Activated T-cell treated with anti-CD3 and anti-CD28 coated beads, Interleukin-2, amount 50 U/mL, for 24 hours (primary cell): ENCODE measurements around the gene DUOXA1.
A peak's percentile ranks its signal among the peaks of the same experiment; 100 is the strongest.
"Not testable (repeated sequence)": the region's sequence is repeated elsewhere in the genome, so short reads cannot be mapped to it uniquely, and the experiment has no call there.

ENCODE experiments used
- DNase-seq: peaks from one replicate; pipeline ENCODE4 v3.0.0-alpha.2; 2020
- H3K27ac Mint-ChIP-seq: 2 replicates; pipeline ENCODE4 v1.8.0; 2020; ENCODE audit warnings: mild to moderate bottlenecking, mixed read lengths
- H3K27me3 Mint-ChIP-seq: 2 replicates; pipeline ENCODE4 v1.8.0; 2020; ENCODE audit warnings: mixed read lengths
- H3K36me3 Mint-ChIP-seq: 2 replicates; pipeline ENCODE4 v1.8.0; 2020; ENCODE audit warnings: low read depth, mixed read lengths
- H3K4me1 Mint-ChIP-seq: 2 replicates; pipeline ENCODE4 v1.8.0; 2020; ENCODE audit warnings: low read depth, mixed read lengths
- H3K4me3 Mint-ChIP-seq: 2 replicates; pipeline ENCODE4 v1.8.0; 2020; ENCODE audit warnings: mild to moderate bottlenecking, moderate library complexity, mixed read lengths
- H3K9me3 Mint-ChIP-seq: 2 replicates; pipeline ENCODE4 v1.8.0; 2020; ENCODE audit warnings: mixed read lengths

The DUOXA1 gene

GRCh38 chr15:45084163-45084562 lies 45.5 kb downstream of the DUOXA1 start:
- Mint-ChIP-seq H3K27me3 (peaks cover 15% of the 10 kb centered on the region), H3K4me3 (no peak overlapping the region), H3K9me3 (no peaks in the 10 kb centered on the region), H3K4me1 (no peaks in the 10 kb centered on the region), H3K27ac (no peak overlapping the region), H3K36me3 (no peaks in the 10 kb centered on the region)
- no peak for DNase-seq

GRCh38 chr15:45083223-45083622 lies 46.5 kb downstream of the DUOXA1 start:
- H3K27ac Mint-ChIP-seq: no peak overlapping the region

GRCh38 chr15:45082412-45082811 lies 47.3 kb downstream of the DUOXA1 start:
- not testable (repeated sequence) for H3K9me3 Mint-ChIP-seq, H3K27ac Mint-ChIP-seq, H3K27me3 Mint-ChIP-seq, H3K36me3 Mint-ChIP-seq, DNase-seq, H3K4me3 Mint-ChIP-seq, H3K4me1 Mint-ChIP-seq

More at GRCh38 chr15:45083223-45083622, 46.5 kb downstream of the DUOXA1 start:
- Mint-ChIP-seq H3K36me3 (no peaks in the 10 kb centered on the region), H3K4me1 (no peaks in the 10 kb centered on the region), H3K27me3 (peaks cover 12% of the 10 kb centered on the region), H3K9me3 (no peaks in the 10 kb centered on the region), H3K4me3 (no peak overlapping the region)
- no peak for DNase-seq

GRCh38 chr15:45080593-45080992 lies 49.1 kb downstream of the DUOXA1 start:
- H3K27me3 Mint-ChIP-seq, H3K4me3 Mint-ChIP-seq, H3K9me3 Mint-ChIP-seq, H3K36me3 Mint-ChIP-seq, DNase-seq, H3K4me1 Mint-ChIP-seq, H3K27ac Mint-ChIP-seq: not testable (repeated sequence)

- H3K4me1 Mint-ChIP-seq, H3K27ac Mint-ChIP-seq, H3K9me3 Mint-ChIP-seq, H3K36me3 Mint-ChIP-seq, H3K4me3 Mint-ChIP-seq, H3K27me3 Mint-ChIP-seq, DNase-seq: not testable (repeated sequence)
Observed at GRCh38 chr15:45079628-45080246, 49.9 kb downstream of the DUOXA1 start.

GRCh38 chr15:45079201-45079600 lies 50.5 kb downstream of the DUOXA1 start:
- H3K4me1 Mint-ChIP-seq, H3K36me3 Mint-ChIP-seq, H3K4me3 Mint-ChIP-seq, H3K27me3 Mint-ChIP-seq, H3K9me3 Mint-ChIP-seq, DNase-seq, H3K27ac Mint-ChIP-seq: not testable (repeated sequence)

- not testable (repeated sequence) for H3K9me3 Mint-ChIP-seq, H3K4me3 Mint-ChIP-seq, H3K4me1 Mint-ChIP-seq, H3K36me3 Mint-ChIP-seq, DNase-seq, H3K27ac Mint-ChIP-seq, H3K27me3 Mint-ChIP-seq
Observed at GRCh38 chr15:45077391-45077790, 52.3 kb downstream of the DUOXA1 start.

GRCh38 chr15:45075440-45076320 lies 54.0 kb downstream of the DUOXA1 start:
- H3K9me3 Mint-ChIP-seq, H3K27me3 Mint-ChIP-seq: not testable (repeated sequence)

GRCh38 chr15:45073602-45074001 lies 56.1 kb downstream of the DUOXA1 start:
- not testable (repeated sequence) for DNase-seq, H3K9me3 Mint-ChIP-seq, H3K27me3 Mint-ChIP-seq, H3K4me1 Mint-ChIP-seq, H3K27ac Mint-ChIP-seq, H3K4me3 Mint-ChIP-seq
- peaks cover 20% of the 10 kb centered on the region for H3K36me3 Mint-ChIP-seq

More at GRCh38 chr15:45075440-45076320, 54.0 kb downstream of the DUOXA1 start:
- not testable (repeated sequence) for H3K27ac Mint-ChIP-seq, H3K36me3 Mint-ChIP-seq, H3K4me1 Mint-ChIP-seq, H3K4me3 Mint-ChIP-seq, DNase-seq

- H3K4me3 Mint-ChIP-seq, H3K4me1 Mint-ChIP-seq, H3K27me3 Mint-ChIP-seq, H3K9me3 Mint-ChIP-seq, DNase-seq: not testable (repeated sequence)
- Mint-ChIP-seq H3K36me3 (peaks cover 48% of the 10 kb centered on the region), H3K27ac (peak overlapping the region; percentile 33)
Observed at GRCh38 chr15:45069942-45070360, 59.7 kb downstream of the DUOXA1 start.
